KBM-7 (cell line): ENCODE measurements around the gene ZNF646.

Experiments
- DNase-seq: peaks from one replicate; pipeline ENCODE4 v3.0.0-alpha.2; 2015
- in situ Hi-C: fragments of 300-500 bp; cut with MboI; formaldehyde crosslinking; loops from 2 replicates; pipeline ENCODE4 v1.14.3; 2020; ENCODE audit warnings: low sequenced_read_pairs, low pct_unique_long_range_greater_than_20kb, mixed read lengths

Gene ZNF646

DNA sequence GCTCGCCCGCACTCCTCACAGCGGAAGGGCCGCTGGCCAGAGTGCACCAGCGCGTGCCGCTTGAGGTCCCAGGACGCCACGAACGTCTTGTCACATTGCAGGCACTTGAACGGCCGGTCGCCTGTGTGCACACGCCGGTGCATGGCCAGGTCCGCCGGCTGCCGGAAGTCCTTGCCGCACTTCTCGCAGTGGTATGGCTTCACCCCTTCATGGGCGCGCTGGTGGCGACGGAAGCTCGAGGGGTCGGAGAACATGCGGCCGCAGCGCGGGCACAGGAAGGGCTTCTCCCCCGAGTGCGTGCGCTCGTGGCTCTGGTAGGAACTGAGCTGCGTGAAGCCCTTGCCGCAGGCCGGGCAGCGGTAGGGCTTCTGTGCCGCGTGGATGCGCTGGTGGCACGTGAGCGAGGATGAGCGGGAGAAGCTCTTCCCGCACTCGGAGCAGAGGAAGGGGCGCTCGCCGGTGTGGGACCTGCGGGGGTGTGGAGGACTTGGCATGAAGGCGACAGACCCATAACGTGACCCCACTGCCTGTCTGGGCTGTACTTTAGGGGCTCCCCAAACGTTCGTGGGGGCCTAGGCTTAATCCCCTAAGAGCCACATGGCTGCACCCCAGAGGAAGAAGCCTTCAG lies 12.3 kb upstream of the ZNF646 start:
- DNase-seq: no peak
- in situ Hi-C loops: no loop called here

DNA sequence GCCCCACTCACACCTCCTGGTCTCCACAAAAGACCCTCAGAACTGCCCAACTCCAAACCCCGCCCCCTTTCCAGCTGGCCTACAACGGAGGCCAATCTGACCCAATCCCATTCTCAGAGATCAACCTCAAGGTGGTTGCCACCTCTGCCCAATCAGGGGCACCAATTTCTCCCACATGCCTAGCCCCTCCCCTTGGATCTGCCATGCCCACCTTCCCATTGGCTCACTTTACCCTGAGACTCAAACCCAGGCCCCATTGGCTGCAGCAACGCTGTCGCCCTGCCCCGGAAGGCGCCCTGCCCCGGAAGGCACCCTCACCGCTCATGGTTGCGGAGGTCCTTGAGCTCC lies 10.8 kb upstream of the ZNF646 start:
- no peak for DNase-seq
- in situ Hi-C loops: no loop called here

DNA sequence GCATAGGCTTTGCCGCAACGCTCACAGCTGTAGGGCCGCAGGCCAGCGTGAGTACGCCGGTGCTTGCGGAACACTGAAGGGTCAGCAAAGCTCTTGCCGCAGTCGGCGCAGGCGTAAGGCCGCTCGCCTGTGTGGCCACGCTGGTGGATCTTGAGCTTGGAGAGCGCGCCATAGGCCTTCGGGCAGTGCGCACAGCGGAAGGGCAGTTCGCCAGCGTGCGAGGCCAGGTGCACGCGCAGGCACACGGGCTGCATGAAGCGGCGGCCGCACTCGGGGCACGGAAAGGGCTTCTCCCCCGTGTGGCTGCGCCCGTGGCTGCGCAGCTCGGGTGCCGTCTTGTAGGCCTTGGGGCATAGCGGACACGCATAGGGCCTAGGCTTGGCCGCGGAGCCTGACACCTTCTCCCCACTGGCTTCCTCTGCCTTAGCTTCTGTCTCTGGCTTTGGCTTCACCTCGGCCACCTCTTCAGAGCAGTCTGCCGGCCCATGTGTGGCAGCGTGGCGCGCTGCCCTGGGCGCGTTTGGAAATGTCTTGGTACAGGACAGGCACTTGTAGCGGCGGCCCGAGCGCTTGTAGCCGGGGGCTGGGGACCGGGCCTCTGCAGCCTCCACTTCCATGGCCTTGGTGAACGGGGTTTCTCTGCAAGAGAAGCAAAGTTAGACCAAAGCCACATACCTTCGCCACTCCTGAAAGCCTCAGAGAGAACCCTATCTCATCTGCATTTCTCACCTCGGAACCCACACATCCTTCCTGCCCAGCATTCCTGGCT lies 10.2 kb upstream of the ZNF646 start:
- in situ Hi-C loops: no loop called here
- no peak for DNase-seq

DNA sequence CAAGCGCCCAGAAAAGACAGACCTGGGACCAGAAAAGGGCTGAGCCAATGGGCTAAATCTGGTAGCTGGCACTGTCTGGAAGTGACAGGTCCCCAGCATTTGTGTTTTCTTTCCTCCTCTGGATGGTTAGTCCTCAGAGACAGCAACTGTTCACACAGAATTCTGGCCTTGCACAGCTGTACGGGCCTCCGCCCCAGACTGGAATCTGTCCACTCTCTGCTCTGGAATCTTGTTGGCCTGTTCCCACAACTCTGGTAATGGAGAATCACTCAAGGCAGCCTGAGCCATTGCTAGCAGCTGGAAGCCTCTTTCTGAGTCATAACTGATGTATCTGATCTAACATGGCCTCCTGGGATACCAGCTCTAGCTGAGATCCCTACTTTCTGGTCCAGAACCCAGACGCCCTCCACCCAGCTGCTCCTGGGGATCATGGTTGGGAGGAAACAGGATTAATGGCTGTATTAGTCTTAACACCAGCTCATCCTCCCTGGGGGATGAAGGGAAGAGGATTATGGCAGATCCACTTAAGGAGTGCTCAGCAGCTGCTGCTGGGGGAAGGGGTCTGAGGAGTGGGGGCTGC lies 9.2 kb upstream of the ZNF646 start:
- no peak for DNase-seq
- in situ Hi-C loops: no loop called here

DNA sequence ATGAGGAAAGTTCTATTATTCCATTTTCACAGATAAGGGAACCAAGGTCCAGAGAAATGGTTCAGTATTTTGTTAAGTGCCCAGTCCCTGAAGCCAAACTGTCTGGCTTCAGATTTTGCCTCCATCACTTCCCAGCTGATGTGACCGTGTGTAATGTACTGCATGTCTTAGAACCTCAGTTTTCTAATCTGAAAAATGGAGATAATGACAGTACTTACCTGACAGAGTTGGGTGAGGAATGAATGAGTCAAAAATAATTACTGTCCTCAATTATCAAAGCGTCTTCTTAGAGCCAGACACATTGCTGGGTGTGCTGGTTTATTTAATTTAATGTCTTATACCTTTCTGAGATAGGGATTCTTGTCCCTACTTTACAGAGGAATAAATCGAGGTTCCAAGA lies 6.9 kb upstream of the ZNF646 start:
- in situ Hi-C loops: no loop called here
- no peak for DNase-seq

DNA sequence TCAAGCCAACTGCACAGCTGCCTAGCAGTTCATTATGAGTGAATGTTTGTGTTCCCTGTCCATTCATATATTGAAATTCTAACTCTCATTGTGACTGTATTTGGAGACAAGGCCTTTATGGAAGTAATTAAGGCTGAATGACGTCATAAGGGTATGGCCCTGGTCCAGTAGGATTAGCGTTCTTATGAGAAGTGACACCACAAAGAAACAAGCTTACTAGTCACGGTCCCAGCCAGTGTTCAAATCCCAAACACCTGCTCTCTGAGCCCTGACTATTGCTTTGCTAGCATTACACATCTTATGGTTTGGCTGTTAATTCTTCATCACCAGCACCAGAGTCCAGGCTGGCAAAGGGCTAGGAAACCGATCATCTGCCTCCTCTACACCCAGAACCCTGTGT lies 2.4 kb upstream of the ZNF646 start:
- no peak for DNase-seq
- in situ Hi-C loops: no loop called here

DNA sequence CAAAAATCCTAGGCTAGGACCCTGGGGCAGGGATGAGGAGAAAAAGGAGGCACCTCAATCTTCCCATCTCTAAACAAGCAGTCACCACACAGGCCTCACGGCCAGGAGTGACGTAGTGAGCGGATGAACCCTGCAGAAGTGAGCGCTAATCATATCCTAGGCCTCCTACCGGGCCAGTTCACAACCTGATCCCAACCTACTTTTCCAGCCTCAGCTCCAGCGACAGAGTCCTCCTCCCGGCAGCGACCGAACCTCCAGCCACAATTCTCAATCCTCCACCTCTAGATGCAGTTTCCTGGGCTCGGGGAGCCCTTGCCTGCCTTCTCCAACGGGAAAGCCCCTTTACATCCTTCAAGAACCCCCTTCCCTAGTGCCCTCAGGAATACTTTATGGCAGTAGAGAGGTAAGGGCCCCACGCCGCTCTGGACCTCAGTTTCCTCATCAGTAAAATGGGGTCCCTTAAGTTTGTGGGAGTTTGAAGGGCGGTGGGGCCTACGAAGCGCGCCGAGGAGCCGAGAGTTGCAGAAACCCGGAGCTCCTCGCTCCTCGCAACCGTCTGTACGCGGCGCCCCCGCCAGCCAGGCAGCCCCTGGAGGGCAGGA lies 1.6 kb upstream of the ZNF646 start:
- in situ Hi-C loops: no loop called here
- DNase-seq: peak; percentile 49

DNA sequence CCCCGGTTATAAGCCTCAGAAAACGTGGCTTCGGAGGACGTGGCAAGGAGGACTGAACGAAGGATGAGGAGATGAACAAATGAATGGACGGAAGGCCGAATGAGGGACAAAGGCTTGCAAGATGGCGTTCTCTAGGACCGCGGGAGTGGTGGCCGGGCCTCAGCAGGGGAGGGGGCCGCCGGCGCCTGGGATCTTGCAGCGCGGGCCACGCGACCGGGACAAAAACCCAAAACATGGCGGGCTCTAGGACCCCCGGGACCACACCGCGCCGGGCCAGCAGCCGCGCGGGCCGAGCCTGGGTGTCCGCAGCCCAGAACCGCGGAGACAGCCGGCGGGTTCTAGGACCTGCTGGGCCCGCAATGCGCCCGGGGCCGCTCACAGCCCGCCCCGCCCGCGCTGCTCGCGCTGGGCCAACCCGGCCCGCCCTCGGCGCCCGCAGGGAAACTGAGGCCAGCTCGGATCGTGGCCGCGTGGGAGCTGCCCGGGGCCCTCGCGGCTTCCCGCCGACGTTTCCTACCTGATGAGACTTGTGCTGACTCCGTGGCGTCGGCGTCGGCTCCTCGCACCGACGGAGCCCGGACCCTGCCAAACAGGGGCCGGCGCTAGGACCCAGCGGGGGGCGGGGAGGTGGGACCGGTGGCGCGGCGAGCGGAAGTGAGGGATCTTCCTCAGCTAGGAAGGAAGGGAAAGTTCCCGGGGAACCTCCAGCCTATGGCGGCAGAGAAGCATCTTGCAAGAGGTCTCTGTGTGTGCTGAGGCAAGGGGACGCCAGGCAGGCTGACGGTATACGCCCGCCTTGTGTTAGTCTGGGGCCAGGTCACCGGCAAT lies 866 bp upstream of the ZNF646 start:
- in situ Hi-C loops: no loop called here
- peak; percentile 91 for DNase-seq

DNA sequence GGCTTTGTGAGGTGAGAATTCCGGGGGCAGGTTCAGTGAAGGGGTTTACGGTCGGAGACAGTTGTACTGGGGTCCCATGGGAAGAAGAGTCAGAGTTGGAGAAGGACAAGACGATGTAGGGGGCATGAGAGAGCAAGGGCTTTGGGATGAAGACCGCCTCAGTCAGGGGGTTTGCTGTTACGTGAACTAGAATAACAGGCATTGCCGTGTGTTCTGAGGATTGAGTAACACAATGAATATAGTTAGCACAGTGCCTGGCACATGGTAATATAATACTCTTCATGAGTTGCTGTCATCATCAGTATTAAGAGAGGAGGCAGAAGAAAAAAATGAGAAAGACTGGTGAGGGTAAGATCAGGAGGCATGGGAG lies 577 bp downstream of the ZNF646 start:
- DNase-seq: no peak
- in situ Hi-C loops: no loop called here

DNA sequence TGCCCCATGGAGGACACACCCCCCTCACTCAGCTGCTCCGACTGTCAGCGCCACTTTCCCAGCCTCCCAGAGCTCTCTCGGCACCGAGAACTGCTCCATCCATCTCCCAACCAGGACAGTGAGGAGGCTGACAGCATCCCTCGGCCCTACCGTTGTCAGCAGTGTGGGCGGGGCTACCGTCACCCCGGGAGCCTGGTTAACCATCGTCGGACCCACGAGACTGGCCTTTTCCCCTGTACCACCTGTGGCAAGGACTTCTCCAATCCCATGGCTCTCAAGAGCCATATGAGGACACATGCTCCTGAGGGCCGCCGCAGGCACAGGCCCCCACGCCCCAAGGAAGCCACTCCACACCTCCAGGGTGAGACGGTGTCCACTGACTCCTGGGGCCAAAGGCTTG lies 2.1 kb downstream of the ZNF646 start:
- DNase-seq: no peak
- in situ Hi-C loops: no loop called here

DNA sequence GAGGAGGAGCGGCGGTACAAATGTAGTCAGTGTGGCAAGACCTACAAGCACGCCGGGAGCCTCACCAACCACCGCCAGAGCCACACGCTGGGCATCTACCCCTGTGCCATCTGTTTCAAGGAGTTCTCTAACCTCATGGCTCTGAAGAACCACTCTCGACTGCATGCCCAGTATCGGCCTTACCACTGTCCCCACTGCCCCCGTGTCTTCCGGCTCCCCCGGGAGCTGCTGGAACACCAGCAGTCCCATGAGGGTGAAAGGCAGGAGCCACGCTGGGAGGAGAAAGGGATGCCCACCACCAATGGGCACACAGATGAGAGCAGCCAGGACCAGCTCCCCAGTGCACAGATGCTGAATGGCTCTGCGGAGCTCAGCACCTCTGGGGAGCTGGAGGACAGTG lies 2.8 kb downstream of the ZNF646 start:
- in situ Hi-C loops: no loop called here
- DNase-seq: no peak

DNA sequence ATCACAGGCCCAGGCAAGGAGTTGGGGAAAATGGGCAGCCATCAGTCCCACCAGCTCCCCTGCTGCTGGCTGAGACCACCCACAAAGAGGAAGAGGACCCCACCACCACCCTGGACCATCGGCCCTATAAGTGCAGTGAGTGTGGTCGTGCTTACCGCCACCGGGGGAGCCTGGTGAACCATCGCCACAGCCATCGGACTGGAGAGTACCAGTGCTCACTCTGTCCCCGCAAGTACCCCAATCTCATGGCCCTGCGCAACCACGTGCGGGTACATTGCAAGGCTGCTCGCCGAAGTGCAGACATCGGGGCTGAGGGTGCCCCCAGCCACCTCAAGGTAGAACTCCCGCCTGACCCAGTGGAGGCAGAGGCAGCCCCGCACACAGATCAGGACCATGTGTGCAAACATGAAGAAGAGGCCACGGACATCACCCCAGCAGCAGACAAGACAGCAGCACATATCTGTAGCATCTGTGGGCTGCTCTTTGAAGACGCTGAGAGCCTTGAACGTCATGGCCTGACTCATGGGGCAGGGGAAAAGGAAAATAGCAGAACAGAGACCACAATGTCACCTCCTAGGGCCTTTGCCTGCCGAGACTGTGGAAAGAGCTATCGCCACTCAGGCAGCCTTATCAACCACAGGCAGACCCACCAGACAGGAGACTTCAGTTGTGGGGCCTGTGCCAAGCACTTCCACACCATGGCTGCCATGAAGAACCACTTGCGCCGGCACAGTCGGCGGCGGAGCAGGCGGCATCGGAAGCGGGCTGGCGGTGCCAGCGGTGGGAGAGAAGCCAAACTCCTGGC lies 3.6 kb downstream of the ZNF646 start:
- DNase-seq: no peak
- in situ Hi-C loops: no loop called here

DNA sequence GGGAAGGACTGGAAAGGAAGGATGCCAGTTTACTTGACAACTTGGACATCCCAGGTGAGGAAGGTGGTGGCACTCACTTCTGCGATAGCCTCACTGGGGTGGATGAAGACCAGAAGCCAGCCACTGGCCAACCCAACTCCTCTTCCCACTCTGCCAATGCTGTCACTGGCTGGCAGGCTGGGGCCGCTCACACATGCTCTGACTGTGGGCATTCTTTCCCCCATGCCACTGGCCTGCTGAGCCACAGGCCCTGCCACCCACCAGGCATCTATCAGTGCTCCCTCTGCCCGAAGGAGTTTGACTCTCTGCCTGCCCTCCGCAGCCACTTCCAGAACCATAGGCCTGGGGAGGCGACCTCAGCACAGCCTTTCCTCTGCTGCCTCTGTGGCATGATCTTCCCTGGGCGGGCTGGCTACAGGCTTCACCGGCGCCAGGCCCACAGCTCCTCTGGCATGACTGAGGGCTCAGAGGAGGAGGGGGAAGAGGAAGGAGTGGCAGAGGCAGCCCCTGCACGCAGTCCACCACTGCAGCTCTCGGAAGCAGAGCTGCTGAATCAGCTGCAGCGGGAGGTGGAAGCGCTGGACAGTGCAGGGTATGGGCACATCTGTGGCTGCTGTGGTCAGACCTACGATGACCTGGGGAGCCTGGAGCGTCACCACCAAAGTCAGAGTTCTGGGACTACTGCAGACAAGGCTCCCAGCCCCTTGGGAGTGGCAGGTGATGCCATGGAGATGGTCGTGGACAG lies 4.5 kb downstream of the ZNF646 start:
- no peak for DNase-seq
- in situ Hi-C loops: no loop called here

DNA sequence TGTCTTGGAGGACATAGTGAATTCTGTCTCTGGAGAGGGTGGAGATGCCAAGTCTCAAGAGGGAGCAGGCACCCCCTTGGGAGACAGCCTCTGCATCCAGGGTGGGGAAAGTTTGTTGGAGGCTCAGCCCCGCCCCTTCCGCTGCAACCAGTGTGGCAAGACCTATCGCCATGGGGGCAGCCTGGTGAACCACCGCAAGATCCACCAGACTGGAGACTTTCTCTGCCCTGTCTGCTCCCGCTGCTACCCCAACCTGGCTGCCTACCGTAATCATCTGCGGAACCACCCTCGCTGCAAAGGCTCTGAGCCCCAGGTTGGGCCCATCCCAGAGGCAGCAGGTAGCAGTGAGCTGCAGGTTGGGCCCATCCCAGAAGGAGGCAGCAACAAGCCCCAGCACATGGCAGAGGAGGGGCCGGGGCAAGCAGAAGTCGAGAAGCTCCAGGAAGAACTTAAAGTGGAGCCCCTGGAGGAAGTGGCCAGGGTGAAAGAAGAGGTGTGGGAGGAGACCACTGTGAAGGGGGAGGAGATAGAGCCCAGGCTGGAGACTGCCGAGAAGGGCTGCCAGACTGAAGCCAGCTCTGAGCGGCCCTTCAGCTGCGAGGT lies 5.2 kb downstream of the ZNF646 start:
- no peak for DNase-seq
- in situ Hi-C loops: no loop called here

DNA sequence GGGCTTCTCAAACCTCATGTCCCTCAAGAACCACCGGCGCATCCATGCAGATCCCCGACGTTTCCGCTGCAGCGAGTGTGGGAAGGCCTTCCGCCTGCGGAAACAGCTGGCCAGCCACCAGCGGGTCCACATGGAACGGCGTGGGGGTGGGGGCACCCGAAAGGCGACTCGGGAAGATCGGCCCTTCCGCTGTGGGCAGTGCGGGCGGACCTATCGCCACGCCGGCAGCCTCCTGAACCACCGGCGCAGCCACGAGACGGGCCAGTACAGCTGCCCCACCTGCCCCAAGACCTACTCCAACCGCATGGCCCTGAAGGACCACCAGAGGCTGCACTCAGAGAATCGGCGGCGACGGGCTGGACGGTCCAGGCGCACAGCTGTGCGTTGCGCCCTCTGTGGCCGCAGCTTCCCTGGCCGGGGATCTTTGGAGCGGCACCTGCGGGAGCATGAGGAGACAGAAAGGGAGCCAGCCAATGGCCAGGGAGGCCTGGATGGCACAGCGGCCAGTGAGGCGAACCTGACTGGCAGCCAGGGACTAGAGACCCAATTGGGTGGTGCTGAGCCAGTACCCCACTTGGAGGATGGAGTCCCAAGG lies 5.9 kb downstream of the ZNF646 start:
- in situ Hi-C loops: no loop called here

DNA sequence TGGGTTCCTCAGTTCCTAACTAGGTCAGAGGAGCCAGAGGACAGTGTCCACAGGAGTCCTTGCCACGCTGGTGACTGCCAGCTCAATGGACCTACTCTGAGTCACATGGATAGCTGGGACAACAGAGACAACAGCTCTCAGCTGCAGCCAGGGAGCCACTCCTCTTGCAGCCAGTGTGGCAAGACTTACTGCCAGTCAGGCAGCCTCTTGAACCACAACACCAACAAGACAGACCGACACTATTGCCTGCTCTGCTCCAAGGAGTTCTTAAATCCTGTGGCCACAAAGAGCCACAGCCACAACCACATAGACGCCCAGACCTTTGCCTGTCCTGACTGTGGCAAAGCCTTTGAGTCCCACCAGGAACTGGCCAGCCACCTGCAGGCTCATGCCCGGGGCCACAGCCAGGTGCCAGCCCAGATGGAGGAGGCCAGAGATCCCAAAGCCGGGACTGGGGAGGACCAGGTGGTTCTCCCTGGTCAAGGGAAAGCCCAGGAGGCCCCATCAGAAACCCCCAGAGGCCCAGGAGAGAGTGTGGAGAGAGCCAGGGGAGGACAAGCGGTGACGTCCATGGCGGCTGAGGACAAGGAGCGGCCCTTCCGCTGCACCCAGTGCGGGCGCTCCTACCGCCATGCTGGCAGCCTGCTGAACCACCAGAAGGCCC lies 6.7 kb downstream of the ZNF646 start:
- no peak for DNase-seq
- in situ Hi-C loops: no loop called here

More for the DNA sequence above, 5.9 kb downstream of the ZNF646 start:
- no peak for DNase-seq
